SU-DHL-6 (cell line): ENCODE measurements around the gene CDH23.

Source experiments
- EZH2phosphoT487 ChIP-seq: fragments of 200-600 bp; sonication (generic), shearing (Covaris generic); conservative IDR thresholded peaks from 2 replicates; pipeline ENCODE4 v1.6.1; 2018; ENCODE audit warnings: mild to moderate bottlenecking, antibody characterized with exemption, low read length, moderate library complexity, mixed read lengths
- TF ChIP-seq, protein P1 (sequence below): fragments of 200-600 bp; sonication (generic); IDR thresholded peaks from one replicate; pipeline ENCODE4 v1.5.1; 2017; ENCODE audit warnings: antibody characterized with exemption, mild to moderate bottlenecking, low read length, moderate library complexity; ENCODE audit not compliant: insufficient read depth, poor library complexity, severe bottlenecking

DNA sequence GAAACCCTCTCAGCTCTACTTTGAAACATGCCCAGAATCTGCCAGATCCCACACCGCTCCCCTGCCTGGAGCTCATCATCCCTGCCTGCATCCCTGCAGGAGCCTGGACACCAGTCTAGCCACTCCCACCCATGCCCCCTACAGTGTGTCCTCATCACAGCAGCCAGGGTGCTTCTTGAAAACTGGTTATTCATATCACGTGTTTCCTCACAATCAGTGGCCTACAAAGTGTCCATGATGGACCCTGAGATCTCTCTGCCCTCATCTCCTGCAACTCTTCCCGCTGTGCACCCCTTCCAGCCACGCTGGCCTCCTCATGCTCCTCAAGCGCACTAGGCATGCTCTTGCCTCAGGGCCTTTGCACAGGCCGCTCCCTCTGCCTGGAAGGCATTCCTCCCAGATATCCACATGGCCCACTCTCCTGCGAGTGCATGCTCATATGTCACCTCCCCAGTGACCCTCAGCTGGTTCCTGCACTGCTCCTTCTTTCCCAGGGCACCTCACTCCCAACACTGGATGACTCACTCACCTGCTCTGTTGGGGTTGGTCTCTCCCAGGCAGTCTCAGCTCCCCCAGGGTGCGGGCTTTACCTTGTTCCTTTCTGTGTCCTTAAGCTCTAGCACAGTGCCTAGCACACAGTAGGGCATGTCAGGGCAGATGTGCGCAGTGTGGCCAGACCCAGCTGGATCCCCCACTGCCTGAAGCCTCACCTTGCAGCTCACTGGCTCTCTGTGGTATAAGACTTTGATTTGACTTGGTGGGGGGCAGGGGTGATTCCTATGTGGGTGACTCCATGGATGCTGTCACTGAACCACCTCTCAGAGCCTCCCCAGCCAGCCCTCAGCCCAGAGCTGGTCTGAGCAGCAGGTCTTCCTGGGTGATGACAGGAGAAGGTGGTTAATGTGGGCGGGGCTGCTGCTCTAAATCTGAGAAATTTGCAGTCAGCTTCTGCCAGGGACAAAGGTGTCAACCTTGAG lies 37.3 kb downstream of the CDH23 start:
- TF ChIP-seq, protein P1, sequence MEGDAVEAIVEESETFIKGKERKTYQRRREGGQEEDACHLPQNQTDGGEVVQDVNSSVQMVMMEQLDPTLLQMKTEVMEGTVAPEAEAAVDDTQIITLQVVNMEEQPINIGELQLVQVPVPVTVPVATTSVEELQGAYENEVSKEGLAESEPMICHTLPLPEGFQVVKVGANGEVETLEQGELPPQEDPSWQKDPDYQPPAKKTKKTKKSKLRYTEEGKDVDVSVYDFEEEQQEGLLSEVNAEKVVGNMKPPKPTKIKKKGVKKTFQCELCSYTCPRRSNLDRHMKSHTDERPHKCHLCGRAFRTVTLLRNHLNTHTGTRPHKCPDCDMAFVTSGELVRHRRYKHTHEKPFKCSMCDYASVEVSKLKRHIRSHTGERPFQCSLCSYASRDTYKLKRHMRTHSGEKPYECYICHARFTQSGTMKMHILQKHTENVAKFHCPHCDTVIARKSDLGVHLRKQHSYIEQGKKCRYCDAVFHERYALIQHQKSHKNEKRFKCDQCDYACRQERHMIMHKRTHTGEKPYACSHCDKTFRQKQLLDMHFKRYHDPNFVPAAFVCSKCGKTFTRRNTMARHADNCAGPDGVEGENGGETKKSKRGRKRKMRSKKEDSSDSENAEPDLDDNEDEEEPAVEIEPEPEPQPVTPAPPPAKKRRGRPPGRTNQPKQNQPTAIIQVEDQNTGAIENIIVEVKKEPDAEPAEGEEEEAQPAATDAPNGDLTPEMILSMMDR: no peak
- no peak for TF ChIP-seq EZH2phosphoT487
